ENCODE data around the gene KPNA4. TPM values are rescaled to one million over a fixed set of nuclear protein-coding genes. Genes with fewer than 3 reads are reported as not detected.
"Not testable (repeated sequence)": the region's sequence is repeated elsewhere in the genome, so short reads cannot be mapped to it uniquely, and the experiment has no call there.

Gene KPNA4
- 74.8 TPM for polyA plus RNA-seq (2013, experiment 1 of 2; ENCODE audit: insufficient read length)
- polyA plus RNA-seq (2013, experiment 2 of 2; ENCODE audit: insufficient read length), result 49.9 TPM

GRCh38 chr3:160565442-160566403 is at the start of gene KPNA4:
KPNA4 (minus strand) TSS chr3:160565571; CDS start chr3:160565282, 289 bp downstream.
- DNase-seq, result peak; percentile 97

DNA sequence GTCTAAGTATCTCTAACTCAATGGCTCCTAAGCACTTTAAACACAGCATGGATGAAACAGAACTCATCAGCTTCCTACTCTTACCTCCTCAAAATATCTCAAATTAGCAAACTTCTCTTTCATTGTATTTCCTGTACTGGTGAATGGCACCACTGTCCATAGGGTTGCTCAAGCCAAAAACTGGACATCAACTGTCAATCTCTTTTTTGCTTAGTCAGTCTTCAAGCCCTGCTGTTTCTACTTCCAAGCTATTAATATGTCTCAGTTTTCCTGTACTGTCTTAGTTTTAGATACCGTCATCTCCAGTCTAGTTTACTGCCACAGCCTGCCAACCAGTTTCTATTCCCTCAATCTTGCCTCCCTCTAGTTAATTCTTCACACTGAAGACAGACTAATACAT is 48.3 kb upstream of the KPNA4 start:
- DNase-seq, result no peak

DNA sequence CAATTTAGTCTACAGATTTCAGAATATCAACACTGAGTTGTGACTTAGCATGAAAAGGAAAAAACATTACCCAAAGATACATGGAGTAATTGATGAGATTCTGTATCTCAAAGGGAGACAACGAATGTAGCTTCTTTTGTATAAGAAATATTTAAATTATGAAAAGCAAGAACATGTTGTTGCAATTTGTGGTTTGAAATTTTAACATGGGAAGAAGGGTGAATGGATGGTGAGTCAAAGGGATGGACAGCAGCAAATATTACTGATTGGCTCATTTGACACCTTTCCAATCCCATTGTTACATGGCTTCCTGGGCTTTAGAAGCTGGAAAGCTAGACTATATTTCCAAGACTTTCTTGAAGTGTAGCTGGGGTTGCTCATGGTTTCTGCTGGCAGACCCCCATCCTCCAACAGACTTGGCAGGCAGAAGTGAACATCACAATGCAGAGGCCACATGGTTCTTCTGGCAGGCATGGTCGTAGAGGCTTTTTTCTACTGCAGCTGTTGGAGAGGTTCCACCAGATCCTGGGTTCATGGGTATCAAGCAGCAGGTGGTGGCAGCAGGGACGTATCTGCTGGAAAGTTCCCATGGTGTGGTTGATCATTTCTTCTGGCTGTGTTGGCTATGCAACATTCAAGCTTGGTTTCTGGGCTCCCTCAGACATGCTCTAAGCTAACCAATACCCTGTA is 47.2 kb upstream of the KPNA4 start:
- no peak for DNase-seq

DNA sequence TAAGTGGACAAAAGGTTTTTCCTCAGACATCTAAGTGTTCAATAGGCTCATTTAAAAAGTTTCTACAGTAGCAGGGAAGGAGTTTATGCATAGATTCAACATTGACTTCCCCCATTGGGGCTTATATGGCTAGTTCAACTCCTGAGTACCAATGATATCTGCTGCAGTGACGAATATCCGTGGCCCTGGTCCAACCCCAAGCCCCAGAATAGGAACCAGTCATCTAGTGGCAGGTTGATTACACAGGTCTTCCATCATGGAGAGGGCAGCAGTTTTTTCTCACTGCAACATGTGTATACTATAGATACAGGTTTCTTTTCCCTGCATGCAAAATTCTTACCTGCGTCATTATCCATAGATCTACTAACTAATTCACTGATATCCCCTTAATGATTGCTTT is 45.8 kb upstream of the KPNA4 start:
- DNase-seq, result no peak

DNA sequence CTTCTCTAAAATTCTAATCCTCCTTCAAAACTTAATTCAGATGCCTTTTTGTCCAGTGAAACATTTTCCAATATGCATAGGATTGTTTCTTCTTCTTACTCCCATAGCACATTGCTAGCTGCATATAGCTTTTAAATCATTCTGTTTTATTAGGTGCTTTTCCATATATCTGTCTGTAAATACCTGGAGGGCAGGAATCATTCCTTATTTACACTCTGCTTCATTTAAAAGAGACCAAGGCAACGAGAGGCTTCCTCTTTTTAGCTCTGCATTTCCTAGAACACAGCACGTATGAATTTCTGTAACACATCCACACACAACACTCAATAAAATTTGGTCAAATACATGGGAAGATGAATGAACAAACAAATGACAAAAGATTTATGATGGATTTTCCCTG is 43.5 kb upstream of the KPNA4 start:
- DNase-seq, result no peak

DNA sequence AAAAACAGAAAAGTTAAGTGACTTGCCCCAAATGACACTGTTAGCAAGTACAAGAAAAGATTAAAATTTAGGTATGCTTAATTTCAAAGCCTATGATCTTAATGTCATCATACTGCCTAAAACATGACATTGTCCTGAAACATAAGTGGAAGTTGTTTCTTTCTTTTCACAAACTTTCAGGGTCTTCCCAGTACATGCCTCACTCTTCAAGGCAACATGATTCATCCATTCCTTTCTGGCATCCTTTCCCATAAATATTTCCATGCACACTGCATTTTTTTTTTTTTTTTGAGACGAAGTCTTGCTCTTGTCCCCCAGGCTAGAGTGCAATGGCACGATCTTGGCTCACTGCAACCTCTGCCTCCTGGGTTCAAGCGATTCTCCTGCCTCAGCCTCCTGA is 42.5 kb upstream of the KPNA4 start:
- DNase-seq, result peak; percentile 52

DNA sequence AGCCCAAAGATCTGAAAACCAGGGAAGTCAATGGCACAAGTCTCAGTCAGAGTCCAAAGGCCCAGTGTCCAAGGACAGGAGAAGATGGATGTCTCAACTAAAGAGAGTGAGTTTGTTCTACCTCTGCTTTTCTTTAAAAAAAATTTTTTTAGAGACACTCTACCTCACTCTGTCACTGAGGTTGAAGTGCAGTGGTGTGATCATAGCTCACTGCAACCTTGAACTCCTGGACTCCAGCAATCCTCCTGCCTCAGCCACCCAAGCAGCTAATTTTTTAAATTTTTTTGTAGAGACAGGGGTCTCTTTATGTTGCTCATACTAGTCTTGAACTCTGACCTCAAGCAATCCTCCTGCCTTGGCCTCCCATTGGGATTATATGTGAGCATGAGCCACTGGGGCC is 39.9 kb upstream of the KPNA4 start:
- no peak for DNase-seq

DNA sequence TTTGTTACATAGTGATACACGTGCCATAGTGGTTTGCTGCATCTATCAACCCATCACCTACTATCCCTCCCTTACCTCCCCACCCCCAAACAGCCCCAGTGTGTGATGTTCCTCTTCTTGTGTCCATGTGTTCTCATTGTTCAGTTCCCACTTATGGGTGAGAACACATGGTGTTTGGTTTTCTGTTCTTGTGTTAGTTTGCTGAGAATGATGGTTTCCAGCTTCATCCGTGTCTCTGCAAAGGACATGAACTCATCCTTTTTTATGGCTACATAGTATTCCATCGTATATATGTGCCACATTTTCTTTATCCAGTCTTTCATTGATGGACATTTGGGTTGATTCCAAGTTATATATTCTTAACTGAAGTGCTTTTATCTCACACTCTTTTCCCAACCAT is 38.5 kb upstream of the KPNA4 start:
- not testable (repeated sequence) for DNase-seq

GRCh38 chr3:160602259-160602658 is 36.9 kb upstream of the KPNA4 start:
- no peak for DNase-seq

GRCh38 chr3:160601288-160601687 is 35.9 kb upstream of the KPNA4 start:
- no peak for DNase-seq

GRCh38 chr3:160598865-160599264 is 33.5 kb upstream of the KPNA4 start:
- DNase-seq, result no peak

DNA sequence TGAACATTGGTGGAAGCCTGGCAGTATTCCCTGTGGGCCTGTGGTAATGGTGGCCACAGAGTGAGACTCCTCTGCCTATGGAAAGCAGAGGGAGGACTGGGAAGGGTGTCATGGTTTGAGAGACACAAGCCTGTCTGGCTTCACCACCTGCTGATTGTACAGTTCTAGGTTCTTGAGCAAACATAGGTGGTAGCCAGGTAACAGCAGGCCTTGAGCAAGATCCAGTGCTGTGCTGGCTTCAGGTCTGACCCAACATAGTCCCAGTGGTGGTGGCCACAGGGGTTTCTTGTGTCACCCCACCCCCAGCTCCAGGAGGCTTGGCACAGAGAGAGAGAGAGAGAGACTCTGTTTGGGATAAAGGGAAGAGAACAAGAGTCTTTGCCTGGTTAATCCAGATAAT is 22.7 kb upstream of the KPNA4 start:
- no peak for DNase-seq

GRCh38 chr3:160587105-160587504 is 21.7 kb upstream of the KPNA4 start:
- DNase-seq, result no peak

DNA sequence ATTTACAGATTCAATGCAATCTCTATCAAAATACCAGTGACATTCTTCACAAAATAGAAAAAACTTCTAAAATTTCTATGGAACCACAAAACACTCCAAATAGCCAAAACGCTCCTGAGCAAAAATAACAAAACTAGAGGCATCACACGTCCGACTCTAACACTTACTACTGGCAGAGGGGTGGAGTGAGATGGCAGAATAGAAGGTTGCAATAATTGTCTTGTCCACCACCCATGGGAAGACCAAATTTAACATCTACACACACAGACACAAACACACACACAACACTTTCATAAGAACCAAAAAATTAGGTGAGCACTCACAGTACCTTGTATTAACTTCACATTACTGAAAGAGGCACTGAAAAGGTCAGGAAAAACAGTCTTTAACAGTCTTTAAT is 21.3 kb upstream of the KPNA4 start:
- DNase-seq, result no peak

DNA sequence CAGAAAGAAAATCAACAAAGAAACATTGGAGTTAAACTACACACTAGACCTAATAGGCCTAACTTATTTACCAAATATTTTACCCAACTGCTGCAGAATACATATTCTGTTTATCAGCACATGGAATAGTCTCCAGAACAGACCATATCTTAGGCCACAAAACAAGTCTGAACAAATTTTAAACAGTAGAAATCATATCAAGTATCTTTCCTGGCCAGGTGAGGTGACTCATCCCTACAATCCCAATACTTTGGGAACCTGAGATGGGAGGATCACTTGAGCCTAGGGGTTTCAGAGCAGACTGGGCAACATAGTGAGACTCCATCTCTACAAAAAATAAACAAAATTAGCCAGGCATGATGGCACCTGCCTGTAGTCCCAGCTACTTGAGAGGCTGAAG is 18.1 kb upstream of the KPNA4 start:
- no peak for DNase-seq

GRCh38 chr3:160580938-160581337 is 15.6 kb upstream of the KPNA4 start:
- no peak for DNase-seq

GRCh38 chr3:160577556-160578195 is 12.3 kb upstream of the KPNA4 start:
- DNase-seq, result peak; percentile 74

- DNase-seq, result no peak
Measured at GRCh38 chr3:160577093-160577492, 11.7 kb upstream of the KPNA4 start.

- DNase-seq, result no peak
Measured at GRCh38 chr3:160576621-160577020, 11.2 kb upstream of the KPNA4 start.

DNA sequence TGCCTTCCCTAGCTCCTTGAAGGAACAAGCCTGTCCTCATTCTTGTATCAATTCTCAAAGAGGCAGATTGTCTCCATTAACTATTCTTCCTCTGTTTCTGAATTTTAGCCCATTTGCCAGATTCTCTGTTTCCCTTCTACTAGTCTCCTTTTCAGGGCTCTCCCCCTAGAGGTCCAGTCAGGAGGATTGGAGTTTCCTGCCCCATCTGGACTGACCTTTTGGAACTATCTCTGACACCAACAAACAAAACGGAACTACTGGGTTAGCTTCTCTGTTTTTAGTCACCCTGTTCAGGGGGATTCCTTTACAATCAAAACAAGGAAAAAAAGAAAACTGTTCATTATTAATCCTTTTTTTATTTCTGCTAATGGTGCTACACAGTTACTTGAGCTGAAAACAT is 10.2 kb upstream of the KPNA4 start:
- no peak for DNase-seq

GRCh38 chr3:160574636-160575035 is 9.3 kb upstream of the KPNA4 start:
- DNase-seq, result no peak

DNA sequence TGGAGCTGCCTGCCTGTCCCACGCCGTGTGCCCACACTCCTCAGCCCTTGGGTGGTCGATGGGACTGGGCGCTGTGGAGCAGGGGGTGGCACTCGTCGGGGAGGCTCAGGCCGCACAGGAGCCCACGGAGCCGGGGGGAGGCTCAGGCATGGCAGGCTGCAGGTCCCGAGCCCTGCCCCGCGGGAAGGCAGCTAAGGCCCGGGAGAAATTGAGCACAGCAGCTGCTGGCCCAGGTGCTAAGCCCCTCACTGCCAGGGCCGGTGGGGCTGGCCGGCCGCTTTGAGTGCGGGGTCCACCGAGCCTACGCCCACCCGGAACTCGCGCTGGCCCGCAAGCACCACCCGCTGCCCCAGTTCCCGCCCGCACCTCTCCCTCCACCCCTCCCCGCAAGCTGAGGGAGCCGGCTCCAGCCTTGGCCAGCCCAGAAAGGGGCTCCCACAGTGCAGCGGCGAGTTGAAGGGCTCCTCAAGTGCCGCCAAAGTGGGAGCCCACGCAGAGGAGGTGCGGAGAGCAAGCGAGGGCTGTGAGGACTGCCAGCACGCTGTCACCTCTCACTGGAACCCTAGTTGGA is 8.7 kb upstream of the KPNA4 start:
- not testable (repeated sequence) for DNase-seq
